GM12874 (cell line): ENCODE results near the gene LMCD1.

Experiments
- CTCF ChIP-seq: IDR thresholded peaks from 2 replicates; pipeline ENCODE4 v1.5.1; 2011; ENCODE audit warnings: low read depth, mild to moderate bottlenecking, control low read depth, low read length, moderate library complexity; ENCODE audit not compliant: insufficient read depth

LMCD1 gene

GRCh38 chr3:8458711-8459110 is 42.9 kb upstream of the LMCD1 start:
- no peak for TF ChIP-seq CTCF

GRCh38 chr3:8460050-8460708 is 41.4 kb upstream of the LMCD1 start:
- TF ChIP-seq CTCF, result no peak

- TF ChIP-seq CTCF, result no peak
These were observed 40.7 kb upstream of the LMCD1 start for GRCh38 chr3:8460815-8461456.

- TF ChIP-seq CTCF, result no peak
These were observed 37.0 kb upstream of the LMCD1 start for GRCh38 chr3:8464668-8465067.

GRCh38 chr3:8466526-8466925 is 35.1 kb upstream of the LMCD1 start:
- no peak for TF ChIP-seq CTCF

GRCh38 chr3:8470801-8471200 is 30.8 kb upstream of the LMCD1 start:
- no peak for TF ChIP-seq CTCF

- no peak for TF ChIP-seq CTCF
These were observed 29.1 kb upstream of the LMCD1 start for GRCh38 chr3:8472549-8472948.

- no peak for TF ChIP-seq CTCF
These were observed 28.6 kb upstream of the LMCD1 start for GRCh38 chr3:8473029-8473428.
